Measurements from ENCODE around the gene LRMDA.

- TF ChIP-seq CTCF (conservative IDR thresholded peaks at IDR 0.05; ENCODE audit: low read length) (no peak), EZH2phosphoT487 (IDR thresholded peaks at IDR 0.05; ENCODE audit: borderline replicate concordance, low read depth, low read length) (no peak)
Observed at GRCh38 chr10:76291885-76292284, 860.5 kb downstream of the LRMDA start.

Data from OCI-LY7 (cell line).